GM12878 (cell line): ENCODE data around the gene PDGFD. TPM values are rescaled to one million over a fixed set of nuclear protein-coding genes. Genes with fewer than 3 reads are reported as not detected.

Experiments used
- ATAC-seq: fragments of 200-7000 bp; cut with Tn5 transposase; 3 replicates; pipeline ENCODE4 v1.9.1; 2020; ENCODE audit warnings: mild to moderate bottlenecking, moderate library complexity
- BruUV-seq: library from RNA; stranded (reverse); fragments of 400-500 nt; replicated peaks from 2 replicates; lab custom pipeline; 2021; lab: Mats Ljungman, UMichigan
- CTCF ChIA-PET: fragments of 300-600 bp; sonication (Branson Sonifier 250); formaldehyde crosslinking; extraction: SDS; loops from one replicate; lab custom pipeline; 2021; ENCODE audit warnings: inconsistent platforms; lab: Yijun Ruan, JAX
- POLR2A ChIA-PET: fragments of 350-600 bp; formaldehyde crosslinking; extraction: SDS; loops from one replicate; lab custom pipeline; 2021; ENCODE audit warnings: inconsistent platforms; lab: Charles Lee
- RAD21 ChIA-PET: fragments of 300-600 bp; sonication (Branson Sonifier 250); formaldehyde crosslinking; loops from one replicate; lab custom pipeline; 2023; ENCODE audit warnings: antibody characterized with exemption; ENCODE audit not compliant: unreplicated experiment; lab: Charles Lee
- SMC1A ChIA-PET: fragments of 300-600 bp; sonication (Branson Sonifier 250); formaldehyde crosslinking; loops from one replicate; lab custom pipeline; 2023; ENCODE audit not compliant: unreplicated experiment, uncharacterized antibody; lab: Charles Lee
- DNase-seq: peaks from one replicate; pipeline ENCODE4 v3.0.0-alpha.2; 2011; ENCODE audit warnings: low read depth, low spot score
- FAIRE-seq: peaks from 3 replicates; lab custom pipeline; 2011; peaks lifted over from hg19 to GRCh38; lab: Jason Lieb, UNC
- H2AFZ ChIP-seq: 2 replicates; pipeline ENCODE4 v1.6.0; 2011; ENCODE audit warnings: low read depth, low read length, control low read depth; ENCODE audit not compliant: control insufficient read depth
- H3K27ac ChIP-seq: 2 replicates; pipeline ENCODE4 v1.5.1; 2011; ENCODE audit warnings: control low read depth; ENCODE audit not compliant: control insufficient read depth, insufficient read depth
- H3K27me3 ChIP-seq, 2 experiments: replicated peaks in 1 of 2; 2 replicates each; pipeline versions ENCODE4 v1.6.0 to v1.6.1; 2011; ENCODE audit warnings: low read length in 1 of 2; ENCODE audit not compliant: control insufficient read depth in 2 of 2, insufficient read depth in 2 of 2
- H3K36me3 ChIP-seq, 2 experiments: 2 replicates each; pipeline ENCODE4 v1.5.1; 2011; ENCODE audit warnings: low read length in 1 of 2; ENCODE audit not compliant: control insufficient read depth in 2 of 2, insufficient read depth in 2 of 2
- H3K4me1 ChIP-seq: 2 replicates; pipeline ENCODE4 v1.6.1; 2011; ENCODE audit warnings: mild to moderate bottlenecking, low read length, moderate library complexity, mixed read lengths; ENCODE audit not compliant: control insufficient read depth, insufficient read depth
- H3K4me2 ChIP-seq: 2 replicates; pipeline ENCODE4 v1.6.0; 2011; ENCODE audit warnings: control low read depth; ENCODE audit not compliant: control insufficient read depth, insufficient read depth
- H3K4me3 ChIP-seq: fragments of 200-600 bp; sonication (generic); 2 replicates; pipeline ENCODE4 v1.5.1; 2016
- H3K79me2 ChIP-seq: 2 replicates; pipeline ENCODE4 v1.6.0; 2011; ENCODE audit warnings: low read length; ENCODE audit not compliant: control insufficient read depth, insufficient read depth
- H3K9ac ChIP-seq: 2 replicates; pipeline ENCODE4 v1.8.0; 2011; ENCODE audit warnings: low read length, control low read depth, mixed read lengths; ENCODE audit not compliant: control insufficient read depth, insufficient read depth
- H3K9me3 ChIP-seq: replicated peaks from 3 replicates; pipeline ENCODE4 v1.5.1; 2011; ENCODE audit warnings: mild to moderate bottlenecking, low read length; ENCODE audit not compliant: control insufficient read depth, insufficient read depth
- H4K20me1 ChIP-seq: 2 replicates; pipeline ENCODE4 v1.6.0; 2011; ENCODE audit not compliant: control insufficient read depth, insufficient read depth
- CBX3 ChIP-seq: fragments of 200-600 bp; sonication (generic); IDR thresholded peaks from 2 replicates; pipeline ENCODE4 v1.6.1; 2016; ENCODE audit warnings: low read depth, borderline replicate concordance
- CBX5 ChIP-seq: sonication (generic); IDR thresholded peaks from 2 replicates; pipeline ENCODE4 v1.6.1; 2016; ENCODE audit warnings: low read depth, moderate library complexity, mild to moderate bottlenecking, inconsistent platforms
- E2F4 ChIP-seq: IDR thresholded peaks from 2 replicates; pipeline ENCODE4 v1.6.1; 2012; ENCODE audit warnings: low read depth, low read length, improper control_type of control experiment
- ETV6 ChIP-seq, 2 experiments: fragments of 450-650 bp in 1 of 2; IDR thresholded peaks in 1 of 2; conservative IDR thresholded peaks in 1 of 2; 2 replicates each; pipeline ENCODE4 v1.6.1; 2014; ENCODE audit warnings: antibody characterized with exemption in 1 of 2, borderline replicate concordance in 1 of 2, low read depth in 1 of 2, mild to moderate bottlenecking in 1 of 2, moderate library complexity in 1 of 2
- FOXK2 ChIP-seq: fragments of 450-650 bp; IDR thresholded peaks from 2 replicates; pipeline ENCODE4 v1.6.1; 2017; ENCODE audit warnings: mild to moderate bottlenecking, moderate library complexity
- MTA2 ChIP-seq: fragments of 450-650 bp; IDR thresholded peaks from 2 replicates; pipeline ENCODE4 v1.6.1; 2016; ENCODE audit warnings: low read depth, mild to moderate bottlenecking, moderate library complexity
- MXI1 ChIP-seq: fragments of 150-350 bp; IDR thresholded peaks from 2 replicates; pipeline ENCODE4 v1.6.1; 2011; ENCODE audit warnings: low read depth, mild to moderate bottlenecking, inconsistent platforms, low read length, improper control_type of control experiment
- NFIC ChIP-seq: IDR thresholded peaks from 2 replicates; pipeline ENCODE4 v1.6.1; 2012; ENCODE audit warnings: low read depth, mild to moderate bottlenecking, inconsistent platforms, low read length, moderate library complexity
- PAX8 ChIP-seq: fragments of 450-650 bp; IDR thresholded peaks from 2 replicates; pipeline ENCODE4 v1.6.1; 2017; ENCODE audit warnings: mild to moderate bottlenecking, moderate library complexity
- SIX5 ChIP-seq: IDR thresholded peaks from 2 replicates; pipeline ENCODE4 v1.6.1; 2011; ENCODE audit warnings: mild to moderate bottlenecking, low read depth, low read length, moderate library complexity; ENCODE audit not compliant: severe bottlenecking
- USF1 ChIP-seq: IDR thresholded peaks from 2 replicates; pipeline ENCODE4 v1.6.1; 2011; ENCODE audit warnings: borderline replicate concordance, low read depth, mild to moderate bottlenecking, moderate library complexity, mixed read lengths, low read length; ENCODE audit not compliant: insufficient read depth; ENCODE audit errors: extremely low read length
- ZNF217 ChIP-seq: fragments of 450-650 bp; IDR thresholded peaks from 2 replicates; pipeline ENCODE4 v1.6.1; 2017; ENCODE audit warnings: antibody characterized with exemption, mild to moderate bottlenecking
- WGBS: methylation state at CpG from one replicate; pipeline ENCODE4 v1.1.6; 2016; ENCODE audit warnings: low lambda C conversion rate; ENCODE audit not compliant: insufficient replicate concordance, insufficient coverage; ENCODE audit errors: missing lambda C conversion rate; 5-methylcytosine and 5-hydroxymethylcytosine counted together
- in situ Hi-C: fragments of 300-500 bp; cut with MboI; formaldehyde crosslinking; loops from 9 replicates; pipeline ENCODE4 v1.14.3; 2018; ENCODE audit warnings: mixed read lengths
- intact Hi-C: fragments of 100-400 bp; cut with micrococcal nuclease; formaldehyde crosslinking; loops from one replicate; pipeline ENCODE4 v1.14.2; 2022; ENCODE audit not compliant: unreplicated experiment
- polyA plus RNA-seq, 11 experiments: library from polyadenylated mRNA; depleted of rRNA in 4 of 11; unstranded in 6 of 11; stranded (reverse) in 5 of 11; fragments of >200 nt; fragmentation: Nextera tagmentation in 4 of 11; fragmentation: Illumina TruSeq in 1 of 11; extraction: Ambion mirVana in 4 of 11; extraction: Trizol in 1 of 11; gene quantifications; 1 replicate in 1 of 11; 2 replicates in 10 of 11; pipeline versions ENCODE4 v1.2.1 to v1.2.3, GENCODE V29; 2011 to 2016; ENCODE audit warnings: inconsistent platforms in 2 of 11, missing spikeins in 2 of 11, low read depth in 1 of 11
- total RNA-seq, 4 experiments: library from RNA; depleted of rRNA in 3 of 4; stranded (reverse); fragments of >200 nt in 3 of 4; fragmentation: Illumina TruSeq in 1 of 4; extraction: Trizol in 1 of 4; gene quantifications; 2 replicates each; pipeline versions ENCODE4 v1.2.1 to v1.2.3, GENCODE V29; 2013 to 2021

Gene PDGFD
- total and polyA plus RNA-seq, 10 of the 15 experiments (the other 5 are each of a cell fraction or from before 2014, with no cell fraction given) = 0.05 to 0.13 TPM; not detected in 8

- ChIA-PET SMC1A (interaction anchor here (0.6 to 1.2 kb wide), 2 partner anchors 10 to 191 kb away, joined by 3 read pairs; no protein-coding TSS in a partner anchor), POLR2A (no interaction called here), CTCF (interaction anchor here (0.8 to 1.5 kb wide), 3 partner anchors 10 to 16 kb away, joined by 3 to 7 read pairs (median 4); no protein-coding TSS in a partner anchor), RAD21 (no interaction called here)
- ATAC-seq (no peak), FAIRE-seq (no peak), DNase-seq (no peak)
- Histone ChIP-seq H2AFZ (no peak overlapping the region), H4K20me1 (no peaks in the 10 kb centered on the region), H3K36me3 (no peaks in the 10 kb centered on the region), H3K9ac (no peak overlapping the region), H3K4me3 (no peak overlapping the region), H3K27ac (no peak overlapping the region), H3K27me3 (no peaks in the 10 kb centered on the region), H3K4me2 (no peak overlapping the region), H3K9me3 (no peaks in the 10 kb centered on the region), H3K79me2 (no peaks in the 10 kb centered on the region), H3K4me1 (no peaks in the 10 kb centered on the region)
- WGBS = 4% methylated on average over 1 of the region's 1 CpG
- intact Hi-C loops = no loop called here
- TF ChIP-seq CBX3 (no peak), NFIC (no peak), USF1 (no peak), CBX5 (no peak), PAX8 (no peak)
- BruUV-seq = no TSS peak
- in situ Hi-C loops = no loop called here
Measured at GRCh38 chr11:103883856-103884255, 280.1 kb downstream of the PDGFD start.

- H3K4me2 ChIP-seq = no peak overlapping the region
Measured at GRCh38 chr11:103883291-103883690, 280.7 kb downstream of the PDGFD start.

More at GRCh38 chr11:103883291-103883690, 280.7 kb downstream of the PDGFD start:
- intact Hi-C loops = no loop called here
- Histone ChIP-seq H4K20me1 (no peaks in the 10 kb centered on the region), H3K4me1 (no peaks in the 10 kb centered on the region), H3K36me3 (no peaks in the 10 kb centered on the region), H3K27me3 (no peaks in the 10 kb centered on the region), H2AFZ (no peak overlapping the region), H3K79me2 (no peaks in the 10 kb centered on the region), H3K4me3 (no peak overlapping the region), H3K9me3 (no peaks in the 10 kb centered on the region), H3K27ac (no peak overlapping the region), H3K9ac (no peak overlapping the region)
- ATAC-seq = no peak
- ChIA-PET SMC1A (interaction anchor here (0.8 to 1.2 kb wide), 2 partner anchors 10 kb away, joined by 3 read pairs; no protein-coding TSS in a partner anchor), POLR2A (no interaction called here), RAD21 (no interaction called here), CTCF (interaction anchor here (0.8 to 2.3 kb wide), 4 partner anchors 9 to 17 kb away, joined by 3 to 8 read pairs (median 6); no protein-coding TSS in a partner anchor)
- in situ Hi-C loops = no loop called here
- WGBS = 49% methylated on average over 2 of the region's 2 CpGs
- no TSS peak for BruUV-seq
- no peak for DNase-seq
- FAIRE-seq = no peak
- TF ChIP-seq MTA2 (no peak), ZNF217 (no peak), MXI1 (no peak), FOXK2 (no peak), E2F4 (no peak), ETV6 (conservative IDR thresholded peaks at IDR 0.05 in 1 of 2, IDR thresholded peaks at IDR 0.05 in 1 of 2; ENCODE audit: borderline replicate concordance in 1 of 2, low read depth in 1 of 2) (no peak), SIX5 (no peak)
